Stimulated activated CD8-positive, alpha-beta memory T cell treated with anti-CD3 and anti-CD28 coated beads, Interleukin-4, amount 100 ng/mL, for 48 hours (primary cell): ENCODE measurements around the gene NCOR2.

ENCODE experiments used
- DNase-seq: peaks from one replicate; pipeline ENCODE4 v3.0.0-alpha.2; 2020

Gene NCOR2

DNA sequence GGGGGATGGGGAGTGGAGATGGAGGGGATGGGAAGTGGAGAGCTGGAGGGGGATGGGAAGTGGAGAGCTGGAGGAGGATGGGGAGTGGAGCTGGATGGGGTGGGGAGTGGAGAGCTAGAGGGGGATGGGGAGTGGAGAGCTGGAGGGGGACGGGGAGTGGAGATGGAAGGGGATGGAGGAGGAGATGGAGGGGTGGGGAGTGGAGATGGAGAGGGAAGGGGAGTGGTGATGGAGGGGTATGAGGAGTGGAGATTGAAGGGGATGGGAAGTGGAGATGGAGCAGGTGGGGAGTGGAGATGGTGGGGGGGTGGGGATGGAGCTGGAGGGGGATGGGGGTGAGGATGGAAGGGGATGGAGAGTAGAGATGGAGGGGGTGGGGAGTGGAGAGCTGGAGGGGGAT is 26.1 kb downstream of the NCOR2 start:
- DNase-seq = no peak

DNA sequence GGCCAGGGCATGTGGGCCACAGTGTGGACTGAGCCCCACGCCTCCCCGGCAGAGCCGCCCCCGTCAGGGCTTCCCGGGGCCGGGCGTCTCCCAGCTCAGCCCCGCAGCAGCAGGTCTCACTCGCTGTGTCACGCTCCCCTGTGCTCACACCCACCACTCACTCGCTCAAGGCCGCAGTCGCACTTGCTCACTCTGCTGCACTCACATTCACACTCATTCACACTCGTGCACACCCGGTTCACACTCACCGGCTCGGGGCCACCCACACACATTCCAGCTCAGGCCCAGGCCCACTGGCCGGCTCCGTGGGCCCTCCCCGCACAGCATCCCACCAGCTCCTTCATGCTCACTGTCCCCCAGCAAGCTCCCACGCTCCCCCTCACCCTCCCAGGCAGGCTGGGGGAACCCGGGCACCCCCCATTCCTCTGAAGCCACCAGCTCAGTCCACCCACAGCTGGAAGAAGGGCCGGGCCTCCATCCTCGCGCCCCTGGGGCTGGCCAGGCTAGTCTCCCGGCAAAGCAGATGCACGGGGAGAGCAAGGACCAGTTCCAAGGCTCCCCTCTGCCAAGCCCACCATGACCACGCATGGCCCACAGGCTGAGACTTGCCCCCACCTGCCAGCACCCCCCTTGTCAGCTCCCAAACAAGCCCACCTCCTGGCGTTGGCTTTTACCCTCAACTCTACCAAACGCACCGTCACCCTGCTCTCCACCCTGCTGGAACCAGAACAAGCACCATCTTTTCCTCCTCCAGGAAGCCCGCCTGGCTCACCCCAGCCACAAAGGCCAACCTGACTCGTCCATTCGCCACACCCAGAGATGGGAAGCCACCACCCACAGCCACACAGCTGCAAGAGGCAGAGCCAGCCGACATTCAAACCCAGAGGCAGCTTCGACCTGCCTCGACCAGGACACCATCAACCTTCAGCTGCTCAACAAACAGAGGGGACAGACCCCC is 28.0 kb downstream of the NCOR2 start:
- DNase-seq = no peak

DNA sequence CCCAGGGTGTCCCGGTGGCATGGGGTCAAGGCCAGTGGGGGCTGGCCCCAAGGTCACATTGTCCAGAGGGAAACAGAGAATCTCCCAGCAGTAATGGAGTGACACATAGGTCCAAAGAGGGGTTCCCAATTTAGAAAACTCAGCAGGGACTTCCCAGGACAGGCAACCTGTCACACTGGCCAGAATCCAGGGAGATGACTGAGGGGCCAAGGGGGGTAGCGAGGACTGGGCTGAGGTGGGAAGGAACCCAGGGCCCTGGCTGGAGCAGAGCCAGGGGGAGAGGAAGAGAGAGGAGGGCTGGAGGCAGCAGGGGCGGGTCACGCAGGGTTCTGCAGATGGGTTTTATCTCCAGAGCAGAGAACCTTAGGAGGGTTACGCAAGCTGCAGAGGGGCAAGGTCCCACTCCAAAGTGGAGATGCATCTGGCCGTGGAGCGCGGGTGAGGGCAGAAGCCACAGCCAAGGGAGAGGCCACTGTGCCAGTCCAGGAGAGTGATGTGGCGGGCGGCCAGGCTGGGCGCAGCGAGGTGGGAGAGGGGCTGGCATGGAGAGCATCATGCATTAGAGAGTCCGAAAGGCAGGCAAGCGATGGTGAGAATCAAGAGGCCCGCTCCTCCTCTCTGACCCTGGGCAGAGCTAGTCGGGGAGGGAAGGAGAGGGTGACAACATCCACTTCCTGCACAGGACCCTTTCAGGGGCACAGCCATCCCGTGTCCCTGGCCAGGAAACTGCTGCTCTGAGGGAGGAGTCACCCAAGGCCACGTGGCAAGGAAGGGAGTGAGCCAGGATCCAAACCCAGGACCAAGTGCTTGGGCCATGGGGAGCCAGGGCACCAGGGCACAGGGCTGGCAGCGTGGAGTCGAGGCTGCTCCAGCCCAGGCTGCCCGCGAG is 29.0 kb downstream of the NCOR2 start:
- DNase-seq = no peak

DNA sequence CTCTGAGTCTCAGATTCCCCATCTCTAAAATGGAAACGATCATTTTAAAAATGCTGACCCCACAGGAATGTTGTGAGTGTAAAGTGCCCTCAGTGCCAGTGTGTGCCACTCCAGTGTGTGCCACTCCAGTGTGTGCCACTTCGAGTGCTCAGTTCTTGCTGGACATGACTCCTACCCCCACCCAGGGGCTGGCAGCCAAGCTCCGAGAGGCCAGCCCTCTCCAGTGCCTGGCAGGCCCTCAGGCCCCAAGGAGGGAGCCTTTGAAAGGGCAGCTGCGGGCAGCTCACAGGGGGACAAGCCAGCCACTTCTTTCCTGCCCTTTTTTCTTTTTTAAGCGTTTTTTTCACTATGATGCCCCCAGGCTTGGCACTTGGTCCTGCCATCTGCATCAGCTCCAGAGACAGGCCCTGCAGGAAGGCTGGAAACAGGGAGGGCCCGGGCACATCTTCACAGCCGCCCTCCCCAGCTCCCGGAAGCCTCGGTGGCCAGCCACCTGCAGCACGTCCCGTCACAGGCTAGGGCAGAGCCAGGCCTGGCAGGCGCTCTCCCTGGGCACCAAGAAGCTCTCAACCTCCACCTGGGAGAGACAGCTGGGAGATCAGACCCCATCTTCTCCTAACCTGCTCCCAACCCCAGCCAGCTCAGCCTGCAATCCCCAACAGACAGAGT is 29.8 kb downstream of the NCOR2 start:
- no peak for DNase-seq

DNA sequence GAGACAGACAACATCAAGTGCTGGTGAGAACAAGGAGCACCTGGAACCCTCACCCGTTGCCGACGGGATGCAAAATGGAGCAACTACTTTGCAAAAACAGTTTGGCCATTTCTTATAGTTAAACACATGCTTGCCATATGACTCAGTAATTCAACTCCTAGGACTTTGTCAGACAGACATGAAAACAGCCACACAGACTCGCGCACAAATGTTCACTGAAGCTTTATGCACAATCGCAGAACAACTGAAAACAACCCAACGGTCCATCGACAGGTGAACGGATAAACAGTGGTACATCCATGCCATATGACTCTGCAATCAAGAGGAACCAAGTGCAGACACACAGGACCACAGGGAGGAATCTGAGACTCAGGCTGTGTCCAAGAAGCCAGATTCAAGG is 30.8 kb downstream of the NCOR2 start:
- DNase-seq = no peak

DNA sequence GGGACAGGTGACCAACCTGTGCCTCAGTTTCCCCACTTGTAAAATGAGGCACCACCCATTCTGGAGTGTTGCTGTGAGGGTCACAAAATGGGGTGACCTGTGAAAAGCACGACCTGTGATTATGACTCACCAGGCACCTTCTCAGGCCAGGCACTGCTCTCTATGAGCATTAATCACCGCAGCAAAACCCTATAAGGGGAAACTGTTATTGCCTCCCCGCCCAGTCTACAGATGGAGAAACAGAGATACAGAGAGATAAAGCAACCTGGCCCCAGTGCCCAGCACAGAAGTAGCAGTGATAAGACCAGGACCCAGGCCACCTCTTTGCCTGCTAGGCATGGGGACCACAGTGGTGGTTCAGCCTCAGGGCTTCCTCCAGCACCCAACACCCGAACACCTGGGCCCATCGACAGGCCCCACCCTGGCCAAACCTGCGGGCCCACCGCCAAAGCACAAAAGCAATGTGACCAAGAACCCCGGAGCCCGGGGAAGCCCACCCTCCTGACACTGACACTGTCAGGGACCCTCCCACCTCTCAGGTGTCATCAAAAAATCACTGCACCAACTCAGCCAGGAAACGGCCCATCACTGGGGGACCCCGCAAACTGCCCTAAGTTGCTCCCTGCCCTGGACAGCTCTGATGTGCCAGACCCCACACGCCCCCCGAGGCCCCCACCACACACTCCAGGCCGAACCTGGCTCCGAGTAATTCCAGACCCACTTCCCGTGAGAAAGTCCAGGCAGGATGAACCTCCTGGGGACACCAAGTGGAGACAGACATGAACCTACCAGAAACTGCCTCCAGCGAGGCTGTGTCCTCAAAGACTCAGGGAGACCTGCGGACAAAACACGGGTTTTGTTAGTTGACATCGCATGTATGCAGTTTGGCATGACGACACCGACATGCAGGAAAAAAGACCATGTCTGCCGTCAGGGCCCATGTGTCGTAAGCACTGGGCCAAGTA is 32.4 kb downstream of the NCOR2 start:
- no peak for DNase-seq

DNA sequence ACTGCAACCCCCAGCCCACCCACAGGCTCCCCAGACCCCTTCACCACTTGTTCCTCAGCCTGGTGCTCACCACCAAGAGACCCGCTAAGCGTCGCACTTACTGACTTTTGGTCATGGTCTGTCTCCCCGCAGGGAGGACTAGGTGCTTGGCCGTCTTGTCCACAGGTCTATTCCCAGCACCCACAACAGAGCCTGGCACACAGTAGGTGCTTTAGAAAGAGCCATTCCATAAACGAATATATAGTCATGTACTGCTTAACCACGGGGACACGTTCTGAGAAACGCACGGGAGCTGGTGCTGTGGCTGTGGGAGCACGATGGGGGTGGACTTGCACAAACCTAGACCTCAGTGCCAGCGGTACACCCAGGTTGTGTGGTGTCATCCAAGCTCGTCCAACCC is 34.0 kb downstream of the NCOR2 start:
- no peak for DNase-seq

DNA sequence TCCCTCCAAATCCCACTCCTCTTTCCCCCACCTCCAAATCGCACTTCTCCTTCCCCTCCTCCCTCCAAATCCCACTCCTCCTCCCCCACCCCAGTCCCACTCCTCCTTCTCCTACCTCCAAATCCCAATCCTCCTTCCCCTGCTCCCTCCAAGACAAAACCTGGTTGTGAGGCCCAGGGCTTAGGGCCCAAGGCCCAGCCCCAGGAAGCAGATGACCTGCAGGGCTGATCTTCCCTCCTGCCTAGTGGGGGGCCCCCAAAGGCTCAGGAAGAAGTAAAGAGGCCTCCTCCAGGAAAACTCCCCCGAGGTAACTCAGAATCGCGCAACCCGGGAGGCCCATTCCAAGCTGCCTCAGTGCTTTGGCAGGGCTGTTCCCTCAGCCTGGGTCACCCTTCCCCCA is 34.4 kb downstream of the NCOR2 start:
- no peak for DNase-seq

DNA sequence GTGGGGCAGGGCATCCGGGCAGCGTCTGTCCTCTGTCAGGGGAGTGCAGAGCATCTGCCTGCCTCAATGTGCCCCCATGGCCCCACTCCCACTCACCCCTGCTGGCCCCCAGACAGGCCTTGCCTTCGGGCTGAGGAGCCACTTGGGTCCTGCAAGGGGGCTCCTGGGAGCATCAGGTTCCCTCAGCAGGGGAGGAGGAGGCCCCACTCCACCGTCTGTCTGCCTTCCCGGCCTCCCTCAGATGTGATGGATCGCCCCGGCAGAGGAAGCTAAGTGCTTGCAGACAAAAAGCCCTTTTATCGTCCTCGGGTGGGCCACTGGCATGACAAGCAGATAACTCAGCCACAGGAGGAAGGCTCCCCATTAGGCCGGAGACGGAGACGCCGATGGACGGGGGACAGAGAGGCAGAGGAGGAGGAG is 35.1 kb downstream of the NCOR2 start:
- no peak for DNase-seq

DNA sequence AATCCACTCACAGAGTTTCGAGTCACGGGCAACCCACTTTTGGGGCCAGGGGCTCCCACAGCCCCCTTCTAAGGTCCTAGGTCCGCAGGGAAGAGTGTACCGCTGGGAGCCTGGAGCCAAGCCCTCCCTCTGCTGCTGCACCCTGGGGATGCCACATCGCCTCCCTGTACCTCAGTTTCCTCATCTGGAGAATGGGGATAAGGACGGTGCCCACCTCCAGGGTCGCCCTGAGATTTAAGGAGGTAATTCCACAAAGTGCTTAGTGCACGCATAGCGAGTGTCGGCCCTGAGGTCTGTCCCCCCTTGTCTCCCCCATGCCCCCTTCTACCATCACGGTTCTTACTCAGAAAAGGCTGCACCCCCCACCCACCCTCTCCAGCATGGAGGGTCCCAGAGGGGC is 35.5 kb downstream of the NCOR2 start:
- DNase-seq = no peak

DNA sequence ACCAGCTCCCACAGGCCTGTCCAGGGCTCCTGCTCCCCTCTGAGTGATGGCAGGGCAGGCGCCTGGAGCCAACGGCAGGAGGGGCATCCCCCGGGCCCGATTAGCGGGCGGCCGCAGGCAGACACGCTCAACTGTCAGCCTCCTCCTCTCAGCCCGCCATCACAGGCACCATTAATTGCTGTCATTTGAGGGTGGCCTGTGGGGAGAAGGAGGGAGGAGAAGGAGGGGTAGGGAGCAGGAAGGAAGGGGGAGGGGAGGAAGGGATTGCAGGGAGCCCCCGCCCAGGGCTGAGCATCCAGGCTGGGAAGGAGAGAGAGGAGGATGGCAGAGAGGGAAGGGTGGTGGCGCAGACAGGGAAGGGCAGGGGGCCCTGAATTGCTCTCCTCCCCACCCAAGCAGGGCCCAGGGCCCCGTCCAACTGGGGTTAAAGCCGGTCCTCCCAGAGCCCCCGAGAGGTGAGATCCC is 36.1 kb downstream of the NCOR2 start:
- DNase-seq = no peak

DNA sequence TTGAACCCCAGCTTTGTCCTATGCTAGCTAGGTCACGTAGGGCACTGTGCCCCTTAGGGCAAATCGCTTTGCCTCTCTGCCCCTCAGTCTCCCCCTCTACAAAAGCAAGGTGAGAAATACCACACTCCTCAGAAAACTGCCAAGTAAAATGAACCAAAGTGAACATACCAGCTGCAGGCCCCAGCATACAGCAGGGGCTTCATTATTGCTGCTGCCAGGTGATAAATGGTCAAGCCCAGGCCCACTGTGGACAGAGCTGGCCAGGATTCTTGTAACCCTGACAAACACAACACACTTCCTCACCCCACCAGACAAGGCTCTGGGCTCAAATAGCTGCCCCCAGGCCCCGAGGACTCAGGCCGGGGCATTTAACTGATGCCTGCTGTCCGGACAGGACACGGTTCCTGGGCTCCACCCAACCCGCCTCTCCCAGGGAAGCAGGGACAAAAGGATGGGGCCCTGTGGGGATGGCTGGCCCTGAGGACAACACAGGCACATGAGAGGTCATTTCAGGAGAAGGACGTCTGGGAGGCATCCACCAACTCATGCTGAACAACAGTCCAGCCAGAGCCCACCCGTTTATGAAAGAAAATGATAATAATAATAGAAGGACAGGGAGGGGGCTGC is 36.7 kb downstream of the NCOR2 start:
- no peak for DNase-seq

DNA sequence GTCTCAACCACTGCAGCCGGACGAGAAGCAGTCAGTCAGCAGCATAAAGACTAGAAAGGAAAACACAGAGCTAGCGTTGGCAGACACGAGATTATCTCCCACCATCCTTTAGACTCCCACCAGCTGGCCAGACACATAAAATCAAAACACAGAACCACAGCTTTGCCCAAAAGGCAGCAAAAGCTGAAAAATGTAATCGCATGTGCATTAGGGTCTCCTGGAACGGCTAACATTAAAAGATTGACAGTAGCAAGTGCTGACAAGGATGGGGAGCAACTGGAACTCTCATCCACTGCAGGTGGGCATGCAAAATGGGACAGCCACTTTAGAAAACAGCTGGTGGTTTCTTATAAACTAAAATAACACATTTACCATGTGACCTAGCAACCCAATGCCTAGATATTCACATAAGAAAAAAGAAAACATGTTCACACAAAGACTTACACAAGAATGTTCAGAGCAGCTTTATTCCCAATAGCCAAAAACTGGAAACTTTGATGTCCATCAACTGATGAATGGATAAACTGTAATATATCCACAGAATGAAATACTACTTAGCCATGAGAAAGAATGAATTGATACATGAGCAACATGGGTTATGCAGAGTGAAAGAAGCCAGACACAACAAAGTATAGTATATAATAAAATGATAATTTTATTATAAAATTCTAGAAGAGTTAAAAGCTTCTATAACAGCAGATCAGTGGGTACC is 37.7 kb downstream of the NCOR2 start:
- no peak for DNase-seq

DNA sequence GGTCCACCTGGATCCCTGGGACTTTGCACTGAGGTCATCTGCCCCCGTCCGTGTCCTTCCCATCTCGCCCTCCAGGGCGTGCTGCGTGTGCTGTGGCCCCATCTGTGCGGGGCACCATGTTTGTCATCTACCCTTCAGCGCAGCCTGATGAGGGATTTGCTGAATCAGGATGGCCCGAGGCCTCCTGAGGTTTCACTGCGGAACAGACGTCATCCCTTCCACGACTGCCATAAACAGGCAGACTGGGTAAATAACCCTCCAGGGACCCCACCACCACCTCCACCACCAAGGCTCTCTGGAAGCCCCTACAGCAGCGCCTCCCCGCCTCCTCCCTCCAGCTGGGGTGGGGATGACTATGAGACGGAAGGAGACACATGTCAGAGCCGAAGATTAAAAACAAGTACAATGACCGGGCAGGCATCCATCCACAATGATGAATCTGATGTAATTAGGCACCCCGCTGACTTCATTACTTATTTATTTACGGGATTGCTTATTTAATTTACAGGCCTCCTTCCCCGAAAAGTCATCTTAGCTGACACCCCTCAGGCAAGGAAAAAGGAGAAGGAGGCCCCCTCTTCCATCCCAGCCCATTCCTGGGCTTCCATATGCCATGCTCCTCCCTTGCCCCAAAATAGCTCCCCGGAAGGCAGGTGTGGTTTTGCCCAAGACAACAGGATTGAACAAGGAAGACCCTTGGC is 39.4 kb downstream of the NCOR2 start:
- DNase-seq = no peak

DNA sequence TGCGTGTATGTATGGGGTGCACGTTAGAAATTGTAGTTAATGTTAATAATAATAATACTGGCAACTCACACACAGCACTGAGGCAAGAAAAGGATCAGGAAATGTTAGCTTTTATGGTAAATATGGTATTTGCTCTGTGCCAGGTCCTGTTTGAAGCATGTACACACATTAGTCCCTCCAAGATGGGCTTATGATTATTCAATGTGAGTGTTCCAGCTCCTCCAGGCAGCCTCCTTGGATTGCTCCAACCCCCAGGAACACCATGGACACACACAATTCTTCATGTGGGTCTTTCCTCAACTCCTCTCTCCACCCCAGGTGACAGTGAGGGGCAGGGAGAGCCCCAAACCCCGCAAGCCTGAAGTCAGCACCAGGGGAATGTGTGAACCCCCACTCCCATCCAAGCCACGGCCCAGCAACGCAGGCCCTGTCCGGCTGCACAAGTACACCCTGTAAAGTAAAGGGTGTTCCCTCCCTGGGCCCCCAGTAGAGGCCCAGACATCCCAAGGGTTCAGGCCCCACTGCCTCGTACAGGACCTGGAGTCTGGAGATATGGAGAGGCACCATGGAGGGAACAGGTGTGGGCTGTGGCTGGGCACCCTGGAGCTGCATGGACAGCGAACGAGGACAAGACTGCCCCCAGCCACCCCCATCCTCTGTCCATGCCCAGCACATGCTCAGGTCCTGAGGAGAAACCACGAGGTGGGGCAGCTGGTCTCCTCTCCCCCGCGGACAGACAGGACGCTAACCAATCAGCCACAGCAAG is 41.3 kb downstream of the NCOR2 start:
- no peak for DNase-seq

DNA sequence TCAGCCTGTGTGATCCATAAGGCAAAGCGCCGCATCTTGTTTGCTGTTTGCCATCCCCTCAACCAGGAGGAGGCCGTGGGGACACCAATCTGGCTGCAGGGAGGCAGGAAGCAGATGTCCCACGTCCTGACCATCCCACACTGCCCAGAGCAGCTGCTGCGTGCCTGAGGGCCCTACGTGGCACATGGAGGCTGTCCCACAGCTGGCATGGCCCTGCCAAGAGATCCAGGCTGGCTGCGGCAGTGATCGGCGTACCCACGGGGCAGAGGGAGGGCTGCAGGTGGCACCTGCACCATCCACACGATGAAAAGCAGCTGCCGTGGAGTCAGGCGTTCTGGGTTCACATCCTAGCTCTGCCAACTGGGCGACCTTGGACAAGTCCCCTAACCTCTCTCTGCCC is 42.0 kb downstream of the NCOR2 start:
- no peak for DNase-seq

DNA sequence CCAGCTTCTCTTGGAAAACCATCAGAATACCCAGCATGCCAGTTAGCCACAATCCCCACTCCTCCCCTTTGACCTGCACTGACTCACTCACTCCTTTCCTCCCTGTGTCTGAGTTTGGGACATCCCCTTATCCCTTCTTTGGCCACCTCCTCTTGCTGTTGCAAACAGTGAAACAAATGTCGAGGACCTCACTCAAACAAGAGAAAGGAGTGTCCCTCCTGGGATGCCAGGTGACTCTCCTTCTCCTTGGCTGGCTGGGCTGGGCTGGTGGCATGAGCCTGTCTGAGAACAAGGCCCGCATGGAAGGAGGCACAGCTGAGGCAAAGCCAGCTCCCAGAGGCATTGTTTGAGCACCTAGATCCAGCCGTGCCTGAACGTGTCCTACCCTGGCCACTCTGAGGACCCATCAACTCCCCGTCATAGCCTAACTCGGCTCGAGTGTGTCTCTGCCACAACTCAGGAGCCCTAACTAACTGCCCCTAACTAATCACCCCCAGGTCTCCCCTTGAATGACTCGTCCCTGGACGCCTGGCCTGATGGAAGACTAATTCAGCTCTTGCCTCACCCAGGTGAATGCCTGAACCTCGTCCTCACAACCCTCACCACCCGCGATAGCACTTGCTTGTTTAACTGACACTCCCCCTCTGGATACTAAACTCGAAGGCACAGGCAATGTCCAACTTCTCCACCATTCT is 43.0 kb downstream of the NCOR2 start:
- DNase-seq = no peak

DNA sequence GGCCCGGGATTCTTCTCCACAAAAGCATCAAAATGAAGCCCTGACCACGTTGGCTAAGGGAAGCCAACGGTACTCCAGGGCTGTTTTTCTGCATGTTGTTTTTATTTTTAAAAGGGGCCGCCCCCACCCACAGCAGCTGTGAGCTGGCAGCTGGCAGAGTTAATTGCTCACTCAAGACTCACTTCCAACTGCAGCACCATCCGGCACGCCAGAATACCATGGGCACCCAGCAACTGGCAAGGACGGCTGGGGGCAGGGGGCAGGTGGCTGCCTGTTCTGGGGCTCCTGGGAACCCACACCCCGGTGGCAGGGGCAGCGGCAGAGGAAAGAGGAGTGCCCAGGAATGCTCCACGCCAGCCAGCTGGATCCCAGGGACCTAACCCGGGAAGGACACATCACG is 44.3 kb downstream of the NCOR2 start:
- no peak for DNase-seq

DNA sequence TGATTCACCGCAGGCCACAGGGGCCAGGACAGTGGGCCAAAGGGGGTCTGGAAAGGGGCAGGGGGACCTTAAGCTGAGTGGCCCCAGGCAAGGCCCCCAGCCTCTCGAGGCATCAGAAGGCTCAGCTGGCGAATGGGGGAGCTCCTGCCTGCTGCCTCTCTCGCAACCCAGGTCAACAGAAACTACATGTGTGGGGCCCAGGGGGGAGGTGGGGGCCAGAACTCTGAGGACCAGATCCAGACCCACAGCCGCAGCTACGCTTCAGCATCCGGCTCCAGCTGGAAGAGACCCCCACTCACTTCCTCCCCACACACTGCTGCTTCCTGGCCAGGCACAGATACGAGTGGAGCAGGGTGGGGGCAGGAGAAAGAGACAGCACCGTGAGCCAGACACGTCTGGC is 46.5 kb downstream of the NCOR2 start:
- no peak for DNase-seq
